Ovary (tissue), 3 donors: ENCODE measurements around the gene VWA3B.

Experiments used
- EP300 ChIP-seq: sonication (generic); formaldehyde crosslinking; IDR thresholded peaks from one replicate; pipeline ENCODE4 v1.6.1; 2017; ENCODE audit warnings: antibody characterized with exemption
- POLR2A ChIP-seq: fragments of 450-650 bp; IDR thresholded peaks from one replicate; pipeline ENCODE4 v1.6.1; 2017; ENCODE audit warnings: antibody characterized with exemption, mild to moderate bottlenecking, moderate library complexity
- TF ChIP-seq, protein P1 (sequence below), 3 donors: fragments of 450-650 bp in 2 of 3; fragments of 200-600 bp in 1 of 3; IDR thresholded peaks; one replicate each; pipeline versions ENCODE4 v1.5.1 to v1.8.0; 2016 to 2022; ENCODE audit warnings: antibody characterized with exemption in 3 of 3, mild to moderate bottlenecking in 1 of 3
- donor health status: DM: no; HTN: no; CAD: no.

DNA sequence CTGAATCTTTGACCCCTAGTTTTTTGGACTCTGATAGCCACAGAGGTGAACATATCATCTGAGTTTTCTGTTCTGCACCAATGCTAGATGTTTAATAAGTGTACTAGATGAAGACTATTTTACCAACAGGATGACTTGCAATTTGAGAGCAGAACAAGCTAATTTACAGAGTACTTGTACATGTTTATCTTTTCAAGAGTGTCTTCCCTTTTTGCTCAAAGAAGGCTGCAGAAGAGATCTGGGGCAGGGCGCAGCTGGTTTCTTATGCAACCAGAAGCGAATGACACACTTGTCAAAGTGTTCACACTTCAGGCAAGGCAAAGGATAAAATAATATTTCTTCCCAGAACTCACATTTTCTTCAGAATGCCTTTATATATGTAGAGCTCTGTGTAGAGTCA lies 86.0 kb downstream of the VWA3B start:
- TF ChIP-seq, protein P1, sequence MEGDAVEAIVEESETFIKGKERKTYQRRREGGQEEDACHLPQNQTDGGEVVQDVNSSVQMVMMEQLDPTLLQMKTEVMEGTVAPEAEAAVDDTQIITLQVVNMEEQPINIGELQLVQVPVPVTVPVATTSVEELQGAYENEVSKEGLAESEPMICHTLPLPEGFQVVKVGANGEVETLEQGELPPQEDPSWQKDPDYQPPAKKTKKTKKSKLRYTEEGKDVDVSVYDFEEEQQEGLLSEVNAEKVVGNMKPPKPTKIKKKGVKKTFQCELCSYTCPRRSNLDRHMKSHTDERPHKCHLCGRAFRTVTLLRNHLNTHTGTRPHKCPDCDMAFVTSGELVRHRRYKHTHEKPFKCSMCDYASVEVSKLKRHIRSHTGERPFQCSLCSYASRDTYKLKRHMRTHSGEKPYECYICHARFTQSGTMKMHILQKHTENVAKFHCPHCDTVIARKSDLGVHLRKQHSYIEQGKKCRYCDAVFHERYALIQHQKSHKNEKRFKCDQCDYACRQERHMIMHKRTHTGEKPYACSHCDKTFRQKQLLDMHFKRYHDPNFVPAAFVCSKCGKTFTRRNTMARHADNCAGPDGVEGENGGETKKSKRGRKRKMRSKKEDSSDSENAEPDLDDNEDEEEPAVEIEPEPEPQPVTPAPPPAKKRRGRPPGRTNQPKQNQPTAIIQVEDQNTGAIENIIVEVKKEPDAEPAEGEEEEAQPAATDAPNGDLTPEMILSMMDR (IDR thresholded peaks at IDR 0.05): no peak
- TF ChIP-seq POLR2A (no peak), EP300 (no peak)
